Activated T-helper 2 cell treated with anti-CD3 and anti-CD28 coated beads, Interferon-gamma antibody, Interleukin-2, Interleukin-4, amounts not matched to agents 10 μg/mL and 5 μg/mL and 100 μg/mL, durations not matched to agents 14 hours and 24 hours and 36 hours (primary cell): ENCODE data around the gene IMPA2. TPM values are rescaled to one million over a fixed set of nuclear protein-coding genes. Genes with fewer than 3 reads are reported as not detected.
A peak's percentile ranks its signal among the peaks of the same experiment; 100 is the strongest.

Source experiments
- DNase-seq: peaks from one replicate; pipeline ENCODE4 v3.0.0; 2021; ENCODE audit warnings: low spot score
- H3K27ac Mint-ChIP-seq: one replicate; pipeline ENCODE4 v1.8.0; 2021; ENCODE audit warnings: mixed read lengths
- H3K27me3 Mint-ChIP-seq: one replicate; pipeline ENCODE4 v1.8.0; 2021; ENCODE audit warnings: low read depth, mixed read lengths
- H3K36me3 Mint-ChIP-seq: one replicate; pipeline ENCODE4 v1.8.0; 2021; ENCODE audit warnings: low read depth, mixed read lengths
- H3K4me1 Mint-ChIP-seq: one replicate; pipeline ENCODE4 v1.8.0; 2021; ENCODE audit warnings: low read depth, mixed read lengths
- H3K4me3 Mint-ChIP-seq: one replicate; pipeline ENCODE4 v1.8.0; 2021; ENCODE audit warnings: low read depth, mild to moderate bottlenecking, moderate library complexity, mixed read lengths
- H3K9me3 Mint-ChIP-seq: one replicate; pipeline ENCODE4 v1.8.0; 2021; ENCODE audit warnings: mixed read lengths
- intact Hi-C: fragments of 100-400 bp; cut with micrococcal nuclease; formaldehyde crosslinking; loops from one replicate; pipeline ENCODE4 v1.15.1; 2023
- total RNA-seq: library from RNA; stranded (reverse); gene quantifications from 2 replicates; pipeline ENCODE4 v1.2.3, GENCODE V29; 2022

The IMPA2 gene
- total RNA-seq, 1 donor from 2014 or later = 22.2 TPM

DNA sequence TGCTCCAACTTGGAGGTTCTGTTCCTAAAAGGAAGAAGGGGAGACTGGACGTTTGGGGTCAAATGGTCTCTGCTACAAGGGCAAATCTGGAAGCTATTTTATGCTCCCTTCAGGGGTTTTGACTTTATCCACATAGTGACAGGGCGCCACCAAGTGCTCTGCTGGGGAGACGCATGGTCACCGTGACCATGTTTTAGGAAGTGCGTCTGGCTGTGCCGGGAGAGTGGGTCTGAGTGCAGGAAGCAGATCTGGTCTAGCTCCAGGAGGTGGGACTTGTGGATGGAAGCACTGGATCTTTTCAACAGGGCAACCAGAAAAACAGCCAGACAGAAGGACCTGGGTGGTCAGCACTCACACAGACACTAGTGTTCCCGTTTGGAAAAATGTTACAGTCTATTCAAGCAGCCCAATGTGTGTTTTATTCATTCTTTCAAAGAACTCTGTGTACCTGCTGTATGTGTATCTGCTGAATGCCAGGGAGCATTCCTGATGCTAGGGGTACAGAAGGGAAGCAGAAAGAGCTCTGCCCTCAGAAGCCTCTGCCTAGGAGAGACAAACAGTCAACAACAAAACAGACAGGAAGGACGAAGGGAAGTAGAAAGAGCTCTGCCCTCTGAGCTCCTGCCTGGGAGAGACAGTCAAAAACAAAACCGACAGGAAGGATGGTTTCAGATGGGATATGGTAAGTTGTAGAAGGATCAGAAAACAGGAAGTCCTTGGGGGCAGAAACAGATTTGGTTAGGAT, 14.3 kb downstream of the IMPA2 start:
- intact Hi-C loops = loop anchor here (1.0 to 5.0 kb wide), 3 partner anchors 42 to 263 kb away; no protein-coding TSS in a partner anchor
- DNase-seq = peak; percentile 32
- peaks cover 11% of the 10 kb centered on the region for H3K4me1 Mint-ChIP-seq
- no peak overlapping the region for H3K4me3 Mint-ChIP-seq
- no peaks in the 10 kb centered on the region for H3K27me3 Mint-ChIP-seq
- no peaks in the 10 kb centered on the region for H3K36me3 Mint-ChIP-seq
- peak overlapping the region; percentile 18 for H3K27ac Mint-ChIP-seq
- H3K9me3 Mint-ChIP-seq = no peaks in the 10 kb centered on the region

DNA sequence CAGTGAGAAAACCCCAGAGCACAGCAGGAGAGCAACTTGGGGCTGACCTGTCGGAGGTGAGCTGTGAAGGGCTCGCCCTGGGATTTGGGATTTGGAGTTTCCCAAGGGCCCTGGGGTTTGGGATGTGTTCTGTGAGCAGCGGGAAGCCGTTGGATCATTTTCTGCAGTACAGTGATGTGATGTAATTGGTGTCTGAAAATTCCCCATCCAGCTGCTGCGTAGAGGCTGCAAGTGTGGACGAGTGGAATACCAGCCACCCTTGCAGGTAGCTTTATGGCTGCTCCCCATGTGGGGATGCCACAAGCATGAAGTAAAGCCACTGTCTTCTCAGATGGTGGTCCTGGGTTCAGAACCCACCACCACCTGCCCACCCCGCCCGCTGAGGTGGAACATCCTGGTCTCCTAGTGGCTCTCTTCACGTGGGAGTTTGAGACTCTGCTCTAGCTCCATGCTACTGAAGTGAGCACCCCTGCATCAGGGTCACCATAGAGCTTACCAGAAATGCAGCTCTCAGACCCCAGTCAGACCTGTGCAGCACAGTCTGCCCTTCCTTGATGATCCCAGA, 15.0 kb downstream of the IMPA2 start:
- H3K4me1 Mint-ChIP-seq = peaks cover 11% of the 10 kb centered on the region
- no peak for DNase-seq
- no peak overlapping the region for H3K27ac Mint-ChIP-seq
- H3K36me3 Mint-ChIP-seq = no peaks in the 10 kb centered on the region
- no peaks in the 10 kb centered on the region for H3K27me3 Mint-ChIP-seq
- no peaks in the 10 kb centered on the region for H3K9me3 Mint-ChIP-seq
- no peak overlapping the region for H3K4me3 Mint-ChIP-seq
- intact Hi-C loops = loop anchor here (5.0 kb wide), 1 partner anchor 41 kb away; no protein-coding TSS in a partner anchor

DNA sequence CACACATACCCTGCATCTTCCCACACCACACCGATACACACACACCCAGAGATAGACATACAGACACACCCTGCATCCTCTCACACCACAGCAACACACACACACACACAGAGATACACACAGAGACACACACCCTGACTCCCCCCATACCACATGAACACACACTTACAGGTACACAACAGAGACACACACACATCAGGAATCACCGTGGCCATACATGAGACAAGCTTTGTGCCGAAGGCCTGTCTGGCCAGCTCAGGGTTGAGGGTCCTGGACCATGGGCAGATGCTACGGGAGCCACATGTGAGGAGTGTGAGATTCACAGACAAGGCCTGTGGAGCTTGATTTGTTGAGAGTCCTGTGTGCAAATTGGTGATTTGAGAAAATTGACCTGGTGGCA, 15.6 kb downstream of the IMPA2 start:
- no peaks in the 10 kb centered on the region for H3K27me3 Mint-ChIP-seq
- H3K9me3 Mint-ChIP-seq = no peaks in the 10 kb centered on the region
- H3K36me3 Mint-ChIP-seq = no peaks in the 10 kb centered on the region
- peaks cover 11% of the 10 kb centered on the region for H3K4me1 Mint-ChIP-seq
- no peak overlapping the region for H3K27ac Mint-ChIP-seq
- no peak for DNase-seq
- H3K4me3 Mint-ChIP-seq = no peak overlapping the region
- intact Hi-C loops = loop anchor here (5.0 kb wide), 1 partner anchor 40 kb away; no protein-coding TSS in a partner anchor

DNA sequence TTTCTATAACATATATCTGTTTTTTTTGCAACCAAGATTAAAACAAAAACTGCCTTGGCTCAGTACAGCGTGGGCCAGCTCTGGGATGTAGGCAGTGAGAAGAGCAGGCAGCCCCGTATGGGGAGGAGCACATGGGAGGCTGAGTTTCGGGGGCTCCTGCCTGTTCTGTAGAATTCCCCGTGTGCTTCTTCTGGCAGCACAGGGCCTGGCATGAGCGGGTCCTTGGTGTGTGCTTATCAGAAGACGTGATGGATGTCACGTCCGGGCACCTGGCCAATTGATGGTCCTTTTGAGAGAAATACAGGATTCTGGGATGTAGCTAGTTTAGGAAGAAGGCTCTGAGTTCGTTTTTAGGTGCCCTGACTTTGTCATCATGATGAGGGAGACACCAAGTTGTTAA, 16.2 kb downstream of the IMPA2 start:
- Mint-ChIP-seq H3K27me3 (no peaks in the 10 kb centered on the region), H3K9me3 (no peaks in the 10 kb centered on the region), H3K27ac (no peak overlapping the region), H3K36me3 (no peaks in the 10 kb centered on the region), H3K4me3 (no peak overlapping the region), H3K4me1 (peaks cover 11% of the 10 kb centered on the region)
- DNase-seq = no peak
- intact Hi-C loops = loop anchor here (5.0 kb wide), 1 partner anchor 40 kb away; no protein-coding TSS in a partner anchor

DNA sequence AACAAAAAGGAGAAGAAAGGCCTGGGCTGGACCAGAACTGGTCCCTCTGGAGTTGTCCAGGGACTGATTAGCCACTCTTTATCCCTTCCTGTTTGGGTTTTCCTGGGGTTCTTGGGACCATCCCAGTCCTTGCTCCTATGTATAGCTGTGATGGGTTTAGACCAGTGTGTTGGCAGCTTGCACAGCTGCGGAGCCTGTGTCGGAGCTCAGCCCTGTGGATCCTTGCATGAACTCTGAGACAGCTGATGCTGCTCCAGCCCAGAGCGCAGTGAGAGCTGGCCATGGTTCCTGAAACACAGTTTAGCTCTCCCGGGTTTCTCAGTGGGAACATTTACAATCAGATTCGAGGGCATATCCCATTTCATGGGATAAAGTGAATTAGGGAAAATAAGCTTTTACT, 16.9 kb downstream of the IMPA2 start:
- intact Hi-C loops = loop anchor here (5.0 kb wide), 1 partner anchor 39 kb away; no protein-coding TSS in a partner anchor
- H3K9me3 Mint-ChIP-seq = no peaks in the 10 kb centered on the region

DNA sequence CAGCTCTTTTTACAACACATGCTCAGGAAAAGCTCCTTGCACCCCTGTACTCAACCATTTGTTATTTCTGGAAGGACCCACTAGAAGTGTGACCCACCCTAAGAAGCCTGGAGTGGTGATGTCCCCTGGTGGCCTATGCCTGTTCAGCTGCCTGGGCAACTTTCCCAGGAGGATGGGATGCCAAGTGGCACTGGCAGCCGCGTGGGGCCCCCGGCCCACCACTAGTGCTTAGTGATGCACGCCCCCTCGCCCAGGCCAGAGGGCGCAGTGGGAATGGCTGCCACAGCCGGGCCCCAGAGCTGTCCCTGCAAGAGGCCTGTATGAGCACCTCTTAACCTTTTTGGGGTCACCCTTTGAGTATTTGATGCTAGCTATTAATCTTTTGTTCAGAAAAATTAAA, 18.1 kb downstream of the IMPA2 start:
- no peak overlapping the region for H3K4me3 Mint-ChIP-seq
- peaks cover 11% of the 10 kb centered on the region for H3K4me1 Mint-ChIP-seq
- intact Hi-C loops = loop anchor here (5.0 kb wide), 1 partner anchor 38 kb away; no protein-coding TSS in a partner anchor
- H3K27me3 Mint-ChIP-seq = no peaks in the 10 kb centered on the region
- no peaks in the 10 kb centered on the region for H3K9me3 Mint-ChIP-seq
- no peaks in the 10 kb centered on the region for H3K36me3 Mint-ChIP-seq
- no peak overlapping the region for H3K27ac Mint-ChIP-seq
- no peak for DNase-seq

More for the DNA sequence above, 16.9 kb downstream of the IMPA2 start:
- Mint-ChIP-seq H3K27ac (no peak overlapping the region), H3K4me1 (peaks cover 11% of the 10 kb centered on the region), H3K36me3 (no peaks in the 10 kb centered on the region), H3K4me3 (no peak overlapping the region), H3K27me3 (no peaks in the 10 kb centered on the region)
- no peak for DNase-seq

DNA sequence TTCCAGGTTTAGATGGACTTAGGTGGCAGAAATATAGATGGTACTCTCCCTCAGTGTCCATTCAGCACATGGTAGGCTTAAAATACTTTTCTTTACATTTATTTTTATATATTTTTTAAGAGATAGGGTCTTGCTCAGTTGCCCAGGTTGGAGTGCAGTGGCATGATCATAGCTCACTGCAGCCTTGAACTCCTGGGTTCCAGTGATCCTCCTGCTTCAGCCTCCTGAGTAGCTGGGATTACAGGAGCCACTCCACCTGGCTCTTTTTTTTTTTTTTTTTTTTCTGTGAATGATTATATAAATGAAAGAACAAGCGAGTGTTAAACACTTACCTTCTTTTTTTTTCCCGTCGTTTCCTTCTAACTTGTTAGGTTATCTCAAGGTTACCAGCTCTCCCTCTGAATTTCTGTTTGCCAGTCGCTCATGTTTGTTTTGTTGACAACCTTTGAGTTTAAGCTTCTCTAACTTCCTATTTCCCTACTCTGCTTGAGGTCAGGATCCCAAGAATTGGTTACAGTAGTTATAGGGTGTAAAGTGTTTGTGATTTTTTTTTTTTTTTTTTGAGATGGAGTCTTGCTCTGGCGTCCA, 18.9 kb downstream of the IMPA2 start:
- Mint-ChIP-seq H3K4me1 (peaks cover 10% of the 10 kb centered on the region), H3K27ac (no peak overlapping the region)
- intact Hi-C loops = no loop called here

DNA sequence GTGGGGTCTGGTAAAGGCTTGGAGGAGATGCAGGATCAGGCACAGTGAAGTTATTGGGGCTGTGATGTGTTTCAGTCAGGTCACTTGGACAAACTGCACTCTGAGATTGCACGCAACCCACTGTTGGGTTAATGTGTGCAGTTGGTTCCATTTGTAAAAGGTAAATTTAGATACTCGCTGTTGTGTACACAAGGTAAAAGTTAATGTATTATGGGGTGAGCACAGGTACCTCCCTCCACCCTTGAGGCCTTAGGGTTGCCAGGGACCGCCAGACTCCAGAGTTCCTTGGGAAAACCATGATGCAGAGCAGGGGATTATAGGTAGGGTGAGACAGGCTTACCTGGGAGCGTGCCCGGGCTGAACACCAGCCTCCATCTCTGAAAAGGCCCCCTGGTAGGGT, 20.1 kb downstream of the IMPA2 start:
- no peak overlapping the region for H3K27ac Mint-ChIP-seq
- intact Hi-C loops = no loop called here
- no peaks in the 10 kb centered on the region for H3K36me3 Mint-ChIP-seq
- H3K27me3 Mint-ChIP-seq = no peaks in the 10 kb centered on the region
- H3K9me3 Mint-ChIP-seq = no peaks in the 10 kb centered on the region
- no peak overlapping the region for H3K4me3 Mint-ChIP-seq
- no peak for DNase-seq
- peaks cover 2% of the 10 kb centered on the region for H3K4me1 Mint-ChIP-seq

More for the DNA sequence above, 18.9 kb downstream of the IMPA2 start:
- DNase-seq = no peak
- no peaks in the 10 kb centered on the region for H3K36me3 Mint-ChIP-seq
- H3K4me3 Mint-ChIP-seq = no peak overlapping the region
- H3K9me3 Mint-ChIP-seq = no peaks in the 10 kb centered on the region
- no peaks in the 10 kb centered on the region for H3K27me3 Mint-ChIP-seq

DNA sequence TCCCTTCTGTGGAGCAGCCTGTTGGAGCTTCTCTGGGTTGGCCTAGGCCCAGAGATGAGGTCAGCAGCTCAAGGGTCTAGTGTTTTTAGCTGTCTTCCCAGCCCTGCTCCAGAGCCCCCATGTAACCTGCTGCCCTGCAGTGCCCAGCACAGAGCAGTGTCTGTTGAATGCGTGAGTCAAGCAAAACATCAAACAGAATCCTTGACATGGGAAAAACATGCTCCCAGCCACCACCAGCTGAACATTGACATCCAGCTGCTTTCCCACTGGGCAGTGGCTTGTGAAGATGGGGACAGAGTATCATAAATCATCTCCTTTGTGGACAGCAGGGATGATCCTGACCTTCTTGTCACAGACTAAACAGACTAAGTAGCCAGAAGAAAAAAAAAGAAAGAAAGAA, 22.6 kb downstream of the IMPA2 start:
- Mint-ChIP-seq H3K27me3 (no peaks in the 10 kb centered on the region), H3K36me3 (no peaks in the 10 kb centered on the region), H3K4me3 (no peak overlapping the region), H3K27ac (no peak overlapping the region), H3K9me3 (no peaks in the 10 kb centered on the region), H3K4me1 (no peaks in the 10 kb centered on the region)
- DNase-seq = no peak
- intact Hi-C loops = no loop called here

DNA sequence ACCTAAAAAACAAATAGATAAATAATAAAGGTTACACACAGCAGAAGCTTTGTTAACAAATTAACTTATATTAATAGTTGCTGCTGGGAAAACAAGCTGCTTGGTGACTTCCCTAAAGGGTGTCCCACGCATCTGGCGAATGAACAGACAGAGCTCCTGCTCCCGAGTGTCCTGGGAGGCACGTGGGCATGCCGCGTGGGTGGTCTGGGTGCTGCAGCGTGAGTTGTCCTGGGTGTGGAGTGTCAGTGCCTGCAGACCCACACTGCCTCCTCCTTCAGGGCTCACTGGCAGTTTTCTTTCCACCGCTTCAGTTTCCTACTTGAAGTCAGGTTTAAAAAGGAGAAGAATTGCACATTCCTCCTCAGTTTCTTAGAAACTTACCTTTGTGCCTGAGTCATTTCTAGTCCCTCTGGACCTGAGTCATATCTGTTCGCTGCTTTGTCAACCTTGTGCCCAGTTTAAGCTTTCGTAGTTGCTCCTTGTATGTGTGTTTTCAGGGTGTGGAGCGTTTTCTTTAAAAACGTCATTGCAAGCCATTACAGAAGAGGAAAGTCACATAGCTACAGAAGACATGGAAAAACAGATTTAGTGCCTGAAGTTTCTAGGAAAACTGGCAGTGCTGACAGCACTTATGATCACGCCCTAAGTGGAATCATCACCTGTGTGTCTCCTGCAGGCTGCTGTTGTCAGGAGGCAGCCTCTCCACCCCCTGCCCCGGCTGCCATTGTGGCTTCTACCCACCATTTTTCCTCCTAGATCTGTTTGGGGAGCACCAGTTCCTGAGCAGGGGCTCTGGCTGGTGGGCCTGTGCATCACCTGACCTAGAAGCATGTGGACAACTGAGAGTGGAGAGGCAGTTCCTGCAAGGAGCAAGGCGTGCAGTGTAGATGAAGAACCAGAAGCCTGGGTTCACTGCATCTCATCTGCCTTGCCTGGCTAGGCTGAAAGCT, 24.5 kb downstream of the IMPA2 start:
- no peaks in the 10 kb centered on the region for H3K27me3 Mint-ChIP-seq
- no peak for DNase-seq
- H3K9me3 Mint-ChIP-seq = no peaks in the 10 kb centered on the region
- no peak overlapping the region for H3K4me3 Mint-ChIP-seq
- H3K4me1 Mint-ChIP-seq = no peaks in the 10 kb centered on the region
- no peaks in the 10 kb centered on the region for H3K36me3 Mint-ChIP-seq
- peak overlapping the region; percentile 34 for H3K27ac Mint-ChIP-seq
- intact Hi-C loops = no loop called here

DNA sequence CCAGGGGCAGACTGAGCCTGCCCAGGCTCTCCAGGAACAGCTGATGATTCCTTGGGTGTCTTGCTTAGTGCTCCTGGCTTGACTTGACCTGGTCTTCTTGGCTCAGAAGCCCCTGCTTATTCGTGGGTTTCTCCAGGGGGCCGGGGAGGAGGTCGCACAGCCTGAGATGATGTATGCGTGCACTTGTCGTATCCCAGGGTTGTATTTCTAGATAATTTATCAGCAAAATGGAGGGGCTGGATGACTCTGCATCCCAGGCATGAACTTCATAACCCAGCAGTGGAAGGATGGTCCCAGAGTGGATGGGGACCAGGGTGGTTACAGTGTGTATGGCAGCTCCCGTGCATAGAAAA, 25.2 kb downstream of the IMPA2 start:
- Mint-ChIP-seq H3K4me3 (no peak overlapping the region), H3K27ac (no peak overlapping the region), H3K36me3 (no peaks in the 10 kb centered on the region), H3K27me3 (no peaks in the 10 kb centered on the region), H3K9me3 (no peaks in the 10 kb centered on the region), H3K4me1 (no peaks in the 10 kb centered on the region)
- DNase-seq = no peak
- intact Hi-C loops = no loop called here

DNA sequence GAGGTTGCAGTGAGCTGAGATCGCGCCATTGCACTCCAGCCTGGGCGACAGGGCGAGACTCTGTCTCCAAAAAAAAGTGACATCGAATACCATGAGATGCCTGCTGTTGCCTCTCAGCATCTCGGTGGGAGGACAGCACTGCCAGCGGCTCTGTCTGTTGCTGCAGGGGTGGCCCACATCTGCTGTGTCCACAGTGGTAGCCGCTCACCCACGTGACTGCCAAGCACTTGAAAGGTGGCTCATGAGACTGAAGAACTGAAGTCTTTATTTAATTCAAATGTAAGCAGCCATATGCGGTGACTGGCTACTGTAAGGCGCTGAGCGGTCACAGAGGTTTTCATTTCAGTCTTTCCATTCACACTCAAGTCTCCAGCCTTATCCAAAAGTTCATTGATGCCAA, 25.8 kb downstream of the IMPA2 start:
- Mint-ChIP-seq H3K36me3 (no peaks in the 10 kb centered on the region), H3K4me1 (no peaks in the 10 kb centered on the region), H3K4me3 (no peak overlapping the region), H3K27ac (no peak overlapping the region), H3K27me3 (no peaks in the 10 kb centered on the region), H3K9me3 (no peaks in the 10 kb centered on the region)
- intact Hi-C loops = no loop called here
- DNase-seq = no peak
